HEK293T (cell line): ENCODE results near the gene PIGU.

Experiments used
- CTCF ChIA-PET: fragments of 350-600 bp; formaldehyde crosslinking; extraction: SDS; loops from one replicate; lab custom pipeline; 2021; ENCODE audit warnings: antibody characterized with exemption, inconsistent platforms; lab: Yijun Ruan, JAX
- POLR2A ChIA-PET: fragments of 350-600 bp; formaldehyde crosslinking; extraction: SDS; loops from one replicate; lab custom pipeline; 2020; ENCODE audit warnings: antibody characterized with exemption, inconsistent platforms; lab: Yijun Ruan, JAX
- DNase-seq: peaks from one replicate; pipeline ENCODE4 v3.0.0; 2012; ENCODE audit warnings: mixed read lengths; ENCODE audit errors: extremely low spot score
- ARNT ChIP-seq: fragments of 450-650 bp; IDR thresholded peaks from 2 replicates; pipeline ENCODE4 v1.6.1; 2017; ENCODE audit warnings: mild to moderate bottlenecking
- BHLHE40 ChIP-seq: fragments of 450-650 bp; IDR thresholded peaks from 2 replicates; pipeline ENCODE4 v1.6.1; 2016; ENCODE audit warnings: mild to moderate bottlenecking, moderate library complexity, borderline replicate concordance
- CTBP1 ChIP-seq: fragments of 450-650 bp; IDR thresholded peaks from 2 replicates; pipeline ENCODE4 v1.6.1; 2016; ENCODE audit warnings: borderline replicate concordance
- ELF4 ChIP-seq: fragments of 450-650 bp; IDR thresholded peaks from 2 replicates; pipeline ENCODE4 v1.6.1; 2017; ENCODE audit warnings: antibody characterized with exemption
- FOXA1 ChIP-seq: fragments of 450-650 bp; IDR thresholded peaks from 2 replicates; pipeline ENCODE4 v1.6.1; 2016; ENCODE audit warnings: mild to moderate bottlenecking
- FOXK2 ChIP-seq: fragments of 450-650 bp; IDR thresholded peaks from 2 replicates; pipeline ENCODE4 v1.6.1; 2016; ENCODE audit warnings: mild to moderate bottlenecking
- FOXM1 ChIP-seq: fragments of 450-650 bp; IDR thresholded peaks from 2 replicates; pipeline ENCODE4 v1.6.1; 2017; ENCODE audit warnings: mild to moderate bottlenecking, borderline replicate concordance
- HDGF ChIP-seq: fragments of 450-650 bp; IDR thresholded peaks from 2 replicates; pipeline ENCODE4 v1.6.1; 2017; ENCODE audit warnings: antibody characterized with exemption, borderline replicate concordance
- L3MBTL2 ChIP-seq: fragments of 450-650 bp; conservative IDR thresholded peaks from 2 replicates; pipeline ENCODE4 v1.6.1; 2016; ENCODE audit warnings: mild to moderate bottlenecking
- LEF1 ChIP-seq: fragments of 450-650 bp; IDR thresholded peaks from 2 replicates; pipeline ENCODE4 v1.6.1; 2017; ENCODE audit warnings: mild to moderate bottlenecking, borderline replicate concordance
- NFRKB ChIP-seq: fragments of 450-650 bp; IDR thresholded peaks from 2 replicates; pipeline ENCODE4 v1.6.1; 2016; ENCODE audit warnings: mild to moderate bottlenecking, moderate library complexity
- SP1 ChIP-seq: fragments of 450-650 bp; IDR thresholded peaks from 2 replicates; pipeline ENCODE4 v1.6.1; 2017
- SUZ12 ChIP-seq: fragments of 450-650 bp; IDR thresholded peaks from 2 replicates; pipeline ENCODE4 v1.6.1; 2016; ENCODE audit warnings: mild to moderate bottlenecking
- TARDBP ChIP-seq: fragments of 450-650 bp; IDR thresholded peaks from 2 replicates; pipeline ENCODE4 v1.6.1; 2016
- ZNF384 ChIP-seq: fragments of 450-650 bp; IDR thresholded peaks from 2 replicates; pipeline ENCODE4 v1.6.1; 2016
- TF ChIP-seq, protein P1 (sequence below): fragments of 450-650 bp; IDR thresholded peaks from 2 replicates; pipeline ENCODE4 v1.6.1; 2016

PIGU gene

DNA sequence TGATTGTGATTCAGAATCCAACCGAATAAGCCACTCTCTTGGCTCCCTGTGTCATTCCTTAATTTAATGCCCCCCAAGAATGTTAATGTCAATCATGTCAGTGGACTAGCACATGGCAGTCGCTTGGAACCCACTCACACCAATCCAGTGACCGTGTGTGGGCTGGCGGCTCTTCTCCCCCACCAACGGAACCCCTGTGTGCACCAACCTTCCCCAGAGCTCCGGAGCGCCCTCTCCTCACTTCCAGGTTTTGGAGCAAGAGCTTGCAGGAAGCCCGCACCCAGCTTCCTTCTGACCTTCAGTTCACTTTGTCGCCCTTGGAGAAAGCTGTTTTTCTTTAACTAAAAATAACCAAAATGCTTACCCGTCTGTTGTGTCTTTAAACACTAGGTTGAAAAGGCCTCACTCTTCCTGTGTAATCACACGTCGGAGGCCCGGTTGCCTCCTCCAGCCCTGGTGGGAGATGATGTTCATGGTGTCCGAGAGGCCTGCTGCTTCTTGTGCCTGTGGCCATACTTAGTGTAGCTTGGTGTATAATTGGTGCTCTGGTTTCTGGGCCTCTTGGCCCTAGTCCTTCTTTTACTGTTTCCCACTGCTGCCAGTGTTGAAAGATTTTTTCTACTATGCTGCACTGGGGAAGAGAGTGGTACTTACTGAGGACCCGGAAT lies 136.2 kb downstream of the PIGU start:
- CTCF ChIA-PET = no interaction called here
- POLR2A ChIA-PET = no interaction called here
- no peak for TF ChIP-seq ELF4
- no peak for TF ChIP-seq ZNF384
- TF ChIP-seq FOXM1 = no peak
- TF ChIP-seq L3MBTL2 = no peak
- TF ChIP-seq NFRKB = no peak
- TF ChIP-seq TARDBP = no peak
- TF ChIP-seq, protein P1, sequence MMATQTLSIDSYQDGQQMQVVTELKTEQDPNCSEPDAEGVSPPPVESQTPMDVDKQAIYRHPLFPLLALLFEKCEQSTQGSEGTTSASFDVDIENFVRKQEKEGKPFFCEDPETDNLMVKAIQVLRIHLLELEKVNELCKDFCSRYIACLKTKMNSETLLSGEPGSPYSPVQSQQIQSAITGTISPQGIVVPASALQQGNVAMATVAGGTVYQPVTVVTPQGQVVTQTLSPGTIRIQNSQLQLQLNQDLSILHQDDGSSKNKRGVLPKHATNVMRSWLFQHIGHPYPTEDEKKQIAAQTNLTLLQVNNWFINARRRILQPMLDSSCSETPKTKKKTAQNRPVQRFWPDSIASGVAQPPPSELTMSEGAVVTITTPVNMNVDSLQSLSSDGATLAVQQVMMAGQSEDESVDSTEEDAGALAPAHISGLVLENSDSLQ = no peak
- TF ChIP-seq FOXA1 = no peak
- no peak for TF ChIP-seq HDGF
- DNase-seq = no peak

DNA sequence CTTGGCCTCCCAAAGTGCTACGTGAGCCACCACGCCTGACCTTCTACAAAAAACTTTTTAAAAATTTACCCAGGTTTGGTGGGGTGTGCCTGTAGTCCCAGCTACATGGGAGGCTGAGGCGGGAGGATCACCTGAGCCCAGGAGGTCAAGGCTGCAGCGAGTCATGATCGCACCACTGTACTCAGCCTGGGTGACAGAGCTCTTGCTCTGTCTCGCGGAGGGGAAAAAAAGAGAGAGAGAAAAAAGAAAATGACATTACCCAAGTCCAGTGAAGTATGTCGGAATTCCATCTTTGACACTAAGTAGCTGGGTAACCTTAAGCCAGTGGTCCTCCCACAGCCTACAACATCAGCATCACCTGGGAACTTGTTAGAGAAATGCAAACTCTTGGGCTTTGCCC lies 137.1 kb downstream of the PIGU start:
- no peak for DNase-seq
- ChIA-PET CTCF (interaction anchor here (0.9 kb wide), 1 partner anchor 168 kb away, joined by 4 read pairs; no protein-coding TSS in a partner anchor), POLR2A (no interaction called here)
- TF ChIP-seq, protein P1 = no peak
- no peak for TF ChIP-seq NFRKB
- no peak for TF ChIP-seq ELF4
- no peak for TF ChIP-seq ARNT
- no peak for TF ChIP-seq SP1
- no peak for TF ChIP-seq LEF1

DNA sequence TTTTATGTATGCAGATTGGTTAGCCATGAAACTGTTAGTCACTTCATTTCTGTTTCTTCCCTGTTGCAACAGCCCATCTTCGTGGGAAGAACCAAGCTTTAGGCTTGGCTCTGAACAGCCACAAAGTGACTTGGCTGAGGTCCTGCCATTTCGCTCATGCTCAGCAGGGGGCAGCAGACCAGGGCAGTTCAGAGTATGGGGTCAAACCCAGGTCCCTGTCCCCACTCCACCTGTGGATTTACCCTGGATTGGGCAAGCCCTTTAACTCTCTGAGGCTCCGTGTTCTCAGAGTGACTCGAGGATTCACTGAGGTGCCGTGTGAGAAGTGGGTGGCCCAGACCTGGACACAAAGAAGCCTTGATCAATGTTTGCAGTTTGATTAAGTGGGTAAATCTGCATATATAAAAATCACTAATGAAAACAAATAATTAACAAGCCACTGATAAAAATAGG lies 138.2 kb downstream of the PIGU start:
- ChIA-PET CTCF (interaction anchor here (0.6 to 1.0 kb wide), 7 partner anchors 16 to 381 kb away, joined by 3 to 5 read pairs (median 3); partner anchors contain the start of gene DYNLRB1), POLR2A (interaction anchor here (0.6 kb wide), 1 partner anchor 170 kb away, joined by 3 read pairs; no protein-coding TSS in a partner anchor)
- TF ChIP-seq SP1 (no peak), TARDBP (no peak), HDGF (no peak)
- DNase-seq = peak; percentile 67

DNA sequence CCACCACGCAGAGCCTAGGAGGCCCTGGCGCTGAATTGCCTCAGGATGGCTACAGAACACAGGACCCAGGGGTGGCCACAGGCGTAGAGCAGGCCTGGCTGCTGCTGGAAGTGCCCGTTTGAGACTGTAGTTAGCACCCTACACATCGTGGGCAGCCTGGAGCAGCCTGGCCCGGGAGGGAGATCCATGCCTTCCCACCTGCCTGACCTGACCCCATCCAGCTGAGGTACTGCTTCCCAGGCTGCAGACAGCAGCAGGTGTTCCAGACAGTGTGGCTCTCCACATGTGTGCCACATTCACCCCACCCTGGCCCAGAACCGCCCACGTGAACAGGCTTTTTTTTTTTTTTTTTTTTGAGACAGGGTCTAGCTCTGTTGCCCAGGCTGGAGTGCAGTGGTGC lies 139.2 kb downstream of the PIGU start:
- DNase-seq = no peak
- TF ChIP-seq SP1 = no peak
- no peak for TF ChIP-seq FOXA1
- TF ChIP-seq ZNF384 = no peak
- no peak for TF ChIP-seq ELF4
- TF ChIP-seq, protein P1 = no peak
- TF ChIP-seq TARDBP = no peak
- no peak for TF ChIP-seq LEF1
- no peak for TF ChIP-seq L3MBTL2
- TF ChIP-seq FOXM1 = no peak
- TF ChIP-seq CTBP1 = no peak
- no peak for TF ChIP-seq SUZ12
- no peak for TF ChIP-seq BHLHE40
- ChIA-PET CTCF (interaction anchor here (0.5 to 1.4 kb wide), 7 partner anchors 13 to 232 kb away, joined by 3 to 15 read pairs (median 3); no protein-coding TSS in a partner anchor), POLR2A (no interaction called here)

DNA sequence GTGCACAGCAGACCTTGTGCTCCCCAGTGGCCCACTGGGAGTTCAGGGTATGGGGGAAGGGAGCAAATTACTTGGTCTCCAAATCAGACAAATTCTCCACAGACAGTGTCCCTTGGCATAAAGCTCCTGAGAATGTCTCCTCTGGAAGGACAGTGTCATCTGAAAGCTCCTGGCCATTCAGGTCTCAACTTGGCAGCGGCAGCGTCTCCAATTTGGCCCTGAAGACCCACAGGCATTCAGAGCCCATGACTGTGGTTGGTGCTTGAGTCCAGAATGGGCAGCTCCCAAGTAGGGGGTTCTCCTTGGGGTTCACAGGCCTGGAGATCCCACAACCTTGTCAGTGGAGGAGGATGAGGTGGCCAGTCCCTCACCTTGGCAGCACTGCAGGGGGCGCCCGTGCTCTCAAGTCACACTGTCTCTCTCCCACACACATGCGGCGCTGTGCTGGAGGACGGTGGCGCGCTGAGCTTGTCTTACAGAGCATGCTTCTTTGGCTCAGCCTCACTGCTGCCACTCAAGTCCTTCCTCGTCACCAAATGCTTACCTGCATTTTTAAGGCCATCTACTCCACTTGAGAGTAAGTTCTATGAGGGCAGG lies 140.0 kb downstream of the PIGU start:
- TF ChIP-seq ZNF384 (no peak), TARDBP (no peak), BHLHE40 (no peak), LEF1 (no peak), NFRKB (no peak), CTBP1 (no peak), HDGF (no peak), FOXA1 (no peak), SP1 (no peak), FOXM1 (no peak), L3MBTL2 (no peak), ARNT (no peak), SUZ12 (no peak), FOXK2 (no peak), ELF4 (no peak)
- TF ChIP-seq, protein P1 = no peak; the same call in 1 of the 2 replicates
- peak; percentile 45 for DNase-seq
- CTCF ChIA-PET = interaction anchor here (0.5 to 1.4 kb wide), 9 partner anchors 13 to 233 kb away, joined by 3 to 15 read pairs (median 3); no protein-coding TSS in a partner anchor
- POLR2A ChIA-PET = no interaction called here
